Endothelial cell of umbilical vein (primary cell): ENCODE measurements around the gene BNC2. TPM values are rescaled to one million over a fixed set of nuclear protein-coding genes. Genes with fewer than 3 reads are reported as not detected.

ENCODE experiments used
- BruUV-seq: library from RNA; stranded (reverse); fragments of 400-500 nt; replicated peaks from 2 replicates; lab custom pipeline; 2021; lab: Mats Ljungman, UMichigan
- CTCF ChIA-PET: fragments of 300-600, 350-600 bp; sonication (Branson Sonifier 250); formaldehyde crosslinking; loops from one replicate; lab custom pipeline; 2021; ENCODE audit warnings: antibody characterized with exemption, inconsistent platforms; lab: Charles Lee
- POLR2A ChIA-PET: fragments of 300-600, 350-600 bp; sonication (Branson Sonifier 250); formaldehyde crosslinking; loops from one replicate; lab custom pipeline; 2021; ENCODE audit warnings: antibody characterized with exemption, inconsistent platforms; lab: Charles Lee
- DNase-seq: peaks from one replicate; pipeline ENCODE4 v3.0.0-alpha.2; 2011; ENCODE audit warnings: low read depth, low spot score
- FAIRE-seq: peaks from 2 replicates; lab custom pipeline; 2011; peaks lifted over from hg19 to GRCh38; lab: Jason Lieb, UNC
- H2AFZ ChIP-seq: 2 replicates; pipeline ENCODE4 v1.6.0; 2012; ENCODE audit warnings: low read depth, low read length, control low read depth, inconsistent platforms
- H3K27ac ChIP-seq: 2 replicates; pipeline ENCODE4 v1.5.1; 2011; ENCODE audit warnings: low read depth, mild to moderate bottlenecking, control low read depth, low read length, moderate library complexity; ENCODE audit not compliant: insufficient read depth
- H3K27me3 ChIP-seq, 2 experiments: 2 replicates each; pipeline versions ENCODE4 v1.6.0 to v1.6.1; 2011; ENCODE audit warnings: low read length in 2 of 2, mixed read lengths in 1 of 2; ENCODE audit not compliant: control insufficient read depth in 2 of 2, insufficient read depth in 2 of 2
- H3K36me3 ChIP-seq, 2 experiments: 2 replicates in 1 of 2; 3 replicates in 1 of 2; pipeline ENCODE4 v1.5.1; 2011; ENCODE audit warnings: low read length in 2 of 2, mild to moderate bottlenecking in 1 of 2, moderate library complexity in 1 of 2; ENCODE audit not compliant: control insufficient read depth in 2 of 2, insufficient read depth in 2 of 2; ENCODE audit errors: extremely low read depth in 1 of 2
- H3K4me1 ChIP-seq: 3 replicates; pipeline ENCODE4 v1.5.1; 2011; ENCODE audit warnings: mild to moderate bottlenecking, low read length; ENCODE audit not compliant: control insufficient read depth, insufficient read depth; ENCODE audit errors: extremely low read depth
- H3K4me2 ChIP-seq: 2 replicates; pipeline ENCODE4 v1.6.1; 2011; ENCODE audit warnings: low read length, control low read depth, mixed read lengths; ENCODE audit not compliant: insufficient read depth
- H3K4me3 ChIP-seq, 3 experiments: fragments of 200-600 bp in 1 of 3; sonication (generic), shearing (Covaris generic) in 1 of 3; replicated peaks in 1 of 3; 2 replicates each; pipeline ENCODE4 v1.5.1; 2011 to 2016; ENCODE audit warnings: control low read depth in 3 of 3, low read length in 3 of 3, mild to moderate bottlenecking in 2 of 3, inconsistent platforms in 1 of 3, low read depth in 1 of 3, moderate library complexity in 1 of 3; ENCODE audit not compliant: insufficient read depth in 1 of 3
- H3K79me2 ChIP-seq: 2 replicates; pipeline ENCODE4 v1.6.0; 2012; ENCODE audit warnings: low read length, inconsistent platforms; ENCODE audit not compliant: control insufficient read depth, insufficient read depth
- H3K9ac ChIP-seq: replicated peaks from 2 replicates; pipeline ENCODE3; 2011; ENCODE audit warnings: low read length, control low read depth; ENCODE audit not compliant: insufficient read depth; ENCODE audit errors: extremely low read depth
- H3K9me1 ChIP-seq: replicated peaks from 3 replicates; pipeline ENCODE4 v1.6.0; 2011; ENCODE audit warnings: mild to moderate bottlenecking, low read length; ENCODE audit not compliant: control insufficient read depth, insufficient read depth; ENCODE audit errors: extremely low read depth
- H3K9me3 ChIP-seq: replicated peaks from 2 replicates; pipeline ENCODE4 v1.5.1; 2012; ENCODE audit warnings: low read length, inconsistent platforms; ENCODE audit not compliant: control insufficient read depth, insufficient read depth
- H4K20me1 ChIP-seq: replicated peaks from 2 replicates; pipeline ENCODE3; 2011; ENCODE audit warnings: mild to moderate bottlenecking, low read length; ENCODE audit not compliant: control insufficient read depth, insufficient read depth; ENCODE audit errors: extremely low read depth
- CTCF ChIP-seq, 2 donors: IDR thresholded peaks; 1 replicate in 1 of 2; 2 replicates in 1 of 2; pipeline ENCODE4 v1.5.1; 2011; ENCODE audit warnings: low read length in 2 of 2, mild to moderate bottlenecking in 2 of 2, moderate library complexity in 2 of 2, control low read depth in 1 of 2, inconsistent platforms in 1 of 2, low read depth in 1 of 2; ENCODE audit not compliant: insufficient read depth in 1 of 2; ENCODE audit errors: extremely low read depth in 1 of 2
- EZH2 ChIP-seq: IDR thresholded peaks from 2 replicates; pipeline ENCODE4 v1.6.1; 2012; ENCODE audit warnings: borderline replicate concordance, low read depth, mild to moderate bottlenecking, moderate library complexity, low read length, inconsistent platforms; ENCODE audit not compliant: severe bottlenecking
- FOS ChIP-seq: IDR thresholded peaks from 2 replicates; pipeline ENCODE4 v1.6.1; 2011; ENCODE audit warnings: mild to moderate bottlenecking, low read length, moderate library complexity, borderline replicate concordance; ENCODE audit not compliant: insufficient read depth
- GATA2 ChIP-seq: IDR thresholded peaks from 2 replicates; pipeline ENCODE4 v1.7.0; 2011; ENCODE audit warnings: low read depth, mild to moderate bottlenecking, moderate library complexity, mixed read lengths, low read length; ENCODE audit not compliant: insufficient read length, insufficient read depth
- JUN ChIP-seq: IDR thresholded peaks from 2 replicates; pipeline ENCODE4 v1.6.1; 2011; ENCODE audit warnings: borderline replicate concordance, low read depth; ENCODE audit not compliant: insufficient read length, insufficient read depth
- MYC ChIP-seq: IDR thresholded peaks from one replicate; pipeline ENCODE4 v1.6.1; 2011; ENCODE audit warnings: mild to moderate bottlenecking, low read depth, low read length
- POLR2A ChIP-seq: IDR thresholded peaks from 2 replicates; pipeline ENCODE4 v1.6.1; 2012; ENCODE audit warnings: low read depth, mild to moderate bottlenecking, control low read depth, low read length
- POLR2AphosphoS5 ChIP-seq: IDR thresholded peaks from 2 replicates; pipeline ENCODE4 v1.6.1; 2012; ENCODE audit warnings: low read depth, mild to moderate bottlenecking, control low read depth, low read length, moderate library complexity; ENCODE audit not compliant: insufficient read depth
- dilution Hi-C: fragments of 300-500 bp; cut with MboI; formaldehyde crosslinking; loops from one replicate; pipeline ENCODE4 v1.15.0; 2019; ENCODE audit warnings: low sequenced_read_pairs; ENCODE audit not compliant: extremely low pct_ligation_motif_present
- intact Hi-C: fragments of 100-400 bp; cut with micrococcal nuclease; formaldehyde crosslinking; loops from one replicate; pipeline ENCODE4 v1.10.0; 2022
- polyA plus RNA-seq, 4 experiments: library from polyadenylated mRNA; depleted of rRNA in 3 of 4; stranded (reverse) in 3 of 4; unstranded in 1 of 4; fragments of >200 nt; gene quantifications; 2 replicates each; pipeline versions ENCODE4 v1.2.1 to v1.2.3, GENCODE V29; 2011 to 2012; ENCODE audit warnings: missing spikeins in 1 of 4
- total RNA-seq: library from RNA; stranded (reverse); gene quantifications from 2 replicates; pipeline ENCODE4 v1.2.3, GENCODE V29; 2021
- TF ChIP-seq, protein P1 (sequence below): IDR thresholded peaks from 2 replicates; pipeline ENCODE4 v1.6.1; 2011; ENCODE audit not compliant: insufficient read depth, insufficient read length

Gene BNC2
- total and polyA plus RNA-seq, 2 donors (not counting 3 experiments of a cell fraction or from before 2014, with no cell fraction given) = 12.1 to 34.3 TPM

DNA sequence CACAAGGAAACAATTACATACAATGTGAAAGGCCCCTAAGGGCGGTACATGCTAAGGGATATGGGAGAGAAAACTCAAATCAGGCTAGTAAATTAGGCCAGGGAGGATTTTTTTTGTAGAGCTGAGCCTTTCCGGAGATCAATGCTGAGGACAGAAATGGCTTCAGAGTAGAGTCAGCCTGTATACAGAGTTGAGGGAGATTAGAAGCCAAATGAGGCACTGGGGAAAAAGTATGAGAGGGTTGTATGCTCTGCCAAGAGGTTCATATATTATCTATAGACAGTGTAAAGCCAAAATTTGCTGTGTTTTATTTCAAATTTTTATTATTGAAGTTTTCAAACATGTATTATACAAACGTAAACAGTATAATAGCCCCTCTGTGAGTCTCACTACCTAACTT is 103.1 kb downstream of the BNC2 start:
- dilution Hi-C loops = no loop called here
- no peaks in the 10 kb centered on the region for H3K4me1 ChIP-seq
- no peaks in the 10 kb centered on the region for H4K20me1 ChIP-seq
- no peak overlapping the region for H3K27ac ChIP-seq
- H3K9ac ChIP-seq = no peak overlapping the region
- ChIA-PET CTCF (no interaction called here), POLR2A (no interaction called here)
- FAIRE-seq (no peak), DNase-seq (no peak)
- H3K79me2 ChIP-seq = no peaks in the 10 kb centered on the region
- H3K9me1 ChIP-seq = no peaks in the 10 kb centered on the region
- no peaks in the 10 kb centered on the region for H3K27me3 ChIP-seq
- H3K9me3 ChIP-seq = no peaks in the 10 kb centered on the region
- H2AFZ ChIP-seq = no peak overlapping the region
- intact Hi-C loops = no loop called here
- H3K4me3 ChIP-seq = no peak overlapping the region
- no peak overlapping the region for H3K4me2 ChIP-seq
- no TSS peak for BruUV-seq
- H3K36me3 ChIP-seq = no peaks in the 10 kb centered on the region
- TF ChIP-seq JUN = no peak

DNA sequence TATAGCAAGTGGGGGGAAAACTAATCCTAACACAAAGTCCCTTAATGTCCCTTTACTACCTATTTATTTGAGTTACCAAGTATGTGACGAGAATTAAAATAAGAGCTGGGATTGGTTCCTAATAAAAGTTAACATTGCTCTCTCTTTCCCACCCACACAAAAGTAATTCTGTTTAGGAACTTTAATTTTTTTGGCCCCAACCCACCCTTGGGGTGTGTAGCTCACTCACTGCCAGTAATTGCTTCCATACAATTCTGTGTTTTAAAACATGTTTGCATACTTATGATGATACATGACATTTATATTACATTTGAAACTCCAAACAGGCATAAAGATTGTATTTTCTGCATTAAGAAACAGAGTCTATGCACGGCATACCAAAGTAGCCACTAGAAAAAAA is 106.5 kb downstream of the BNC2 start:
- TF ChIP-seq CTCF (IDR thresholded peaks at IDR 0.05; ENCODE audit: extremely low read depth in 1 of 2, insufficient read depth in 1 of 2, low read depth in 1 of 2, low read length in 2 of 2) (no peak), POLR2AphosphoS5 (no peak), JUN (no peak), EZH2 (no peak), GATA2 (no peak), POLR2A (no peak), FOS (no peak), MYC (no peak)
- TF ChIP-seq, protein P1, sequence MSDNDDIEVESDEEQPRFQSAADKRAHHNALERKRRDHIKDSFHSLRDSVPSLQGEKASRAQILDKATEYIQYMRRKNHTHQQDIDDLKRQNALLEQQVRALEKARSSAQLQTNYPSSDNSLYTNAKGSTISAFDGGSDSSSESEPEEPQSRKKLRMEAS = no peak
- H3K9me3 ChIP-seq = no peaks in the 10 kb centered on the region
- no peak overlapping the region for H3K4me3 ChIP-seq
- no peaks in the 10 kb centered on the region for H3K27me3 ChIP-seq
- dilution Hi-C loops (no loop called here), intact Hi-C loops (no loop called here)
- no peaks in the 10 kb centered on the region for H3K36me3 ChIP-seq
- H4K20me1 ChIP-seq = no peaks in the 10 kb centered on the region
- CTCF ChIA-PET = interaction anchor here (1.6 kb wide), 1 partner anchor 11 kb away, joined by 4 read pairs; no protein-coding TSS in a partner anchor
- DNase-seq (no peak), FAIRE-seq (no peak)
- no peak overlapping the region for H3K4me2 ChIP-seq
- no TSS peak for BruUV-seq
- no peak overlapping the region for H3K9ac ChIP-seq
- no peaks in the 10 kb centered on the region for H3K79me2 ChIP-seq
- no peaks in the 10 kb centered on the region for H3K4me1 ChIP-seq
- no peak overlapping the region for H2AFZ ChIP-seq
- no peaks in the 10 kb centered on the region for H3K9me1 ChIP-seq
- POLR2A ChIA-PET = no interaction called here
- no peak overlapping the region for H3K27ac ChIP-seq
